GM18870 (cell line): Measurements from ENCODE around the gene RTF1.

Experiments used
- ATAC-seq: cut with Tn5 transposase; IDR thresholded peaks from one replicate; pipeline ENCODE4 v1.9.1; 2021; ENCODE audit warnings: moderate library complexity; ENCODE audit not compliant: unreplicated experiment

RTF1 gene

GRCh38 chr15:41502795-41503668 is 86.1 kb downstream of the RTF1 start:
- no peak for ATAC-seq

- ATAC-seq = no peak
Measured at GRCh38 chr15:41503669-41504010, 86.7 kb downstream of the RTF1 start.

- no peak for ATAC-seq
Measured at GRCh38 chr15:41504751-41505492, 88.0 kb downstream of the RTF1 start.

- no peak for ATAC-seq
Measured at GRCh38 chr15:41505776-41506175, 88.9 kb downstream of the RTF1 start.

GRCh38 chr15:41506796-41507341 is 90.0 kb downstream of the RTF1 start:
- ATAC-seq = no peak

GRCh38 chr15:41507820-41508290 is 91.0 kb downstream of the RTF1 start:
- ATAC-seq = no peak

DNA sequence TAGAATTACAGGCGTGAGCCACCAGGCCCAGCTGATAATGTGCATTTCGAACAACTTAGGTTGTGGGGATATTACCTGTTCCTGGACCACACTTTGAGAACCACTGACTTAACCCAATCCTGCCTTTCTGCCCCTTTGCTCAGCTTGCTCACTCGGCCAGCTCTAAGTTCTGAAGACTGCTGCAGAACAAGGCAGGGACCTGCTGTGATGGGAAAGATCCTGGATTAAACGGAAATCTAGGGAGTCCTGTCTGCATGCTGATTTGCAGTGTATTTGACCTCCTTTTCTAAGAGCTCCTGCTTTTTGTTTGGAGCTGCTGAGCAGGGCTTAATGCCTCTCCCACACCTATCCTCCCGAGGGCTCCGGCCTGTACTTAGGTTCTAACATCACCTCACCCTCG is 93.8 kb downstream of the RTF1 start:
- no peak for ATAC-seq

GRCh38 chr15:41511331-41511898 is 94.5 kb downstream of the RTF1 start:
- ATAC-seq = no peak

- no peak for ATAC-seq
Measured at GRCh38 chr15:41511899-41512369, 95.0 kb downstream of the RTF1 start.

- no peak for ATAC-seq
Measured at GRCh38 chr15:41512512-41512939, 95.6 kb downstream of the RTF1 start.

GRCh38 chr15:41512940-41513505 is 96.1 kb downstream of the RTF1 start:
- ATAC-seq = no peak

DNA sequence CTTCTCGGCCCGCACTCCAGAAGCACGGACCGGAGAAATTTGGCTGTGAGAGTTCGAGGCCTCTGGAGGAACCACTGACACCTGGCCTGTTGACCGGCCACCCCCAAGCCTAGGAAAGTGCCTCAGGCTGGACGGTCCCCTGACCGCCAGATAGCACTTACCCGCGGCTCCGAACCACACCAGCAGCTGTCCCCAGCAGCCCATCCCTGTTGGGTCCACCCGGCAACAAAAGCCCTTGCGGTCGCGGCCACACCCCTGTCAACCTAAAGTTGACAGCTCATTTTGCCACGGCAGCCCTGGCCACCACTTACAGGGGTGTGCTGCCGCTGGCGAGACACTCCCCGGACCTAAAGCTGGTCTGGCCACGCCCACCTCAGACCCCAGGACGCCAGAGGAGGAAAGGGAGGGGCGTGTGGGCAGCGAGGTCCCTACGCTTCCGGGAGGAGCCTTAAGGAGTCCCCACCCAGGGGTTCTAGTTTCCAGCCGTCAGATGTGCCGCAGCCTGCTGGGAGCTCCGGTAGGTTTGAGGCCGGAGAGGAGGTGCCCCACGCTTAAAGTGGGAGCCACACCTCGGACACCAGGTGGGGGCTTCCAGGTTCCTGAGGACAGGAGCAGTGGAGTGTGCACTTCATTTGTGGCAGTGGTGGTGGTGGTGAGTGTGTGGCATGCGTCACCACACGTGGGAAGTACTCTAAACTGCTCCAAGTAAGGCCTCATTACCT is 96.8 kb downstream of the RTF1 start, which contains the start of gene LTK:
TSS of gene LTK (minus strand) at position 322 of the 722 bp plus-strand sequence. CDS start at position 204, 118 bp downstream.
- ATAC-seq = no peak

DNA sequence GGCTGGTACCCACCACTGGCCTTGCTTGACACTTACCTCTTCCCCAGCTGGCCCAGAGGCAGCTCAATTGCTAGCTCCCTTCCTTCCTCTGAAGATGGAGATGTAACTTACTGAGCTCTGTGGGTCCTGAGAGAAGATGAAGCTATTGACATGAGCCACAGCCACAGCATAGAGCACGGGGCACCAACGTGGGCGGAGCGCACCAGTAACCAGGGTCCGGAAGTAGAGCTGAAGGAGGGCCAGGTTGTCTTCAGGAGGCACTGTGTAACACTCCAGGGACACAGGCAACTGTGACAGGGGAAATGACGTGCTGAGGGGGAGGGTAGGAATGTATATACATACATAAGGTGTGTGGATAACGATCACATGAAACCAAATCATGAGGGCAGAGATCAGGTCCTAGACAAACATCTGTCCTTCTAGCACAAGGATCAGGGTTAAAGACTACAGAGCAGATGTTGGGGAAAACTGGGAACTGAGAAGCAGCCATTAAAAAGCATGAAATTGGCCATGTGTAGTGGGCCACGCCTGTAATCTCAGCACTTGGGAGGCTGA is 101.1 kb downstream of the RTF1 start:
- no peak for ATAC-seq

DNA sequence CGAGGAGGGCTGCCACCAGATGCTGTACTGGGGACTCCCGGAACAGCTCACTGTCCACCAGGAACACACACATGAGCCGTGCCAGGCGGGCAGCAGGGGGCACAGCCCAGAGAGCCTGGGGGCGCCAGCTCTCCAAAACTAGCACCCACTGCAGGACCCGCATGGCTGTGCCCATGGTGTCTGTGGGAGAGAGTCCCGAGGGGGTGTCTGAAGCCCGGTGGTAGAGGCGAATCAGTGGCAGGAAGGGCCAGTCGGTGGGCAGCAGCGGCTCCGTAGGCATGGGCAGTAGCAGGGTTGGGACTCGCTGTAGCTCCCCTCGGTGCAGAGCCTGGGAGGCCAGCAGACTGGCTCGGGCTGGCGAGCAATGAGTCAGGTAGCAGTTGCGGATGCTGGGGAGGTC is 103.7 kb downstream of the RTF1 start:
- ATAC-seq = no peak

- no peak for ATAC-seq
Measured at GRCh38 chr15:41521614-41522013, 104.7 kb downstream of the RTF1 start.

DNA sequence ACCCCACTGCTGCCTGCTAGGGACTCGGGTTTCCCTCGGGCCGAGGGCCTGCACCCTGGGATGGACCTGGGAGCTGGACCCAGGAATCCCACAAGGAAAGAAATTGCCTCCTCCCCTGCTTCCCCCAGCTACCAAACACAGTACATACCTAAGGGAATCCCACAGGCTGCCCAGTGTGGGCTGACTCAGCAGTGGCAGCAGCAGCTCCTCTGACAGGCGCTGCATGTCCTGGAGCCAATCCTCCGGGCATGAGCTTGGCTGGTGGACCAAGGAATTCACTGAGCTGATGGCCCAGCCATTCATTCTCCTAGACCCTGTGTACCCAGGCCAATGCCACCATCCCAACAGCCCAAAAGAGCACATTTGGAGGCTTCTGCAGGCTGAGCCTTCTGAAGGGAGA is 106.2 kb downstream of the RTF1 start:
- no peak for ATAC-seq

DNA sequence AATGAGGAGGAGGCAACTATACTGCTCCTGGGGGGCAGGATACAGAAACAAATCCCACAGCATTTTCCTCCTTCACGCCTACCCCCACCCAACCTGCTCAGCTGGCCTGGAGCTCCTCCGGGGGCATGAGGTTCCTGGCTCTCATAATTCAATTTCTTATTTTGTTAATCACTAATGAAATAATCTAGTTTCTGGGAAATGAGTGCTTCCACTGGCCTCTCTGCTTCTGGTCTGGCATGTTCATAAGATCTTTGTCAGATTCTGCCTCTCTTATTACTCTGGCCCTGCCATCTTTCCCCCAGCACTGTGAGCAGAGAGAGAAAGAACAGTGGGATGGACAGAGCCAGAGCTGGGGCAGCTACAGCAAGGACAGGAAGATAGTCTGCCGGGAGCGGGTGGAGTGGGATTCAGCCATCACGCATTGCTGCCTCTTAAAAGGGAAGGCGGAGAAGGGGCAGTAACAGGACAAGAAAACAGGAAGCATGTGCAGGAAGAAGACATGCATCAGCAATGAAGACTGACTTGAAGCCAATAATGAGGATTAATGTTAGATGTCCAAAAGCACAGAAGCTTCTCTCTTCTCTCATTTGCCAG is 113.6 kb downstream of the RTF1 start:
- no peak for ATAC-seq
